ENCODE data around the gene STAB2.

The STAB2 gene

GRCh38 chr12:103812789-103813188 is 225.7 kb downstream of the STAB2 start:
- DNase-seq: no peak

- no peak for DNase-seq
Observed at GRCh38 chr12:103813426-103813825, 226.4 kb downstream of the STAB2 start.

- DNase-seq: no peak
Observed at GRCh38 chr12:103813949-103814348, 226.9 kb downstream of the STAB2 start.

- DNase-seq: no peak
Observed at GRCh38 chr12:103814436-103814835, 227.4 kb downstream of the STAB2 start.
